Hepatocyte (in vitro differentiated cells): ENCODE data around the gene MYL3. TPM values are rescaled to one million over a fixed set of nuclear protein-coding genes. Genes with fewer than 3 reads are reported as not detected.

Source experiments
- DNase-seq: peaks from one replicate; pipeline ENCODE4 v3.0.0-alpha.2; 2016; ENCODE audit warnings: low spot score
- H2AFZ ChIP-seq: fragments of 200-600 bp; sonication (generic); 2 replicates; pipeline ENCODE4 v1.6.0; 2016; ENCODE audit warnings: antibody characterized with exemption, mild to moderate bottlenecking
- H3K27ac ChIP-seq: fragments of 200-600 bp; sonication (generic); 2 replicates; pipeline ENCODE4 v1.5.1; 2016; ENCODE audit warnings: mild to moderate bottlenecking
- H3K27me3 ChIP-seq: fragments of 200-600 bp; sonication (generic); 2 replicates; pipeline ENCODE4 v1.6.1; 2016
- H3K36me3 ChIP-seq: fragments of 200-600 bp; sonication (generic); replicated peaks from 2 replicates; pipeline ENCODE4 v1.5.1; 2016; ENCODE audit warnings: low read depth; ENCODE audit not compliant: insufficient read depth
- H3K4me1 ChIP-seq: fragments of 200-600 bp; sonication (generic); 2 replicates; pipeline ENCODE4 v1.5.1; 2016; ENCODE audit warnings: mild to moderate bottlenecking, moderate library complexity; ENCODE audit not compliant: insufficient read depth
- H3K4me2 ChIP-seq: fragments of 200-600 bp; sonication (generic); 2 replicates; pipeline ENCODE4 v1.6.0; 2016
- H3K4me3 ChIP-seq: fragments of 200-600 bp; sonication (generic); 2 replicates; pipeline ENCODE4 v1.5.1; 2016; ENCODE audit warnings: mild to moderate bottlenecking
- H3K79me2 ChIP-seq: fragments of 200-600 bp; sonication (generic); 2 replicates; pipeline ENCODE4 v1.6.0; 2017; ENCODE audit warnings: mild to moderate bottlenecking
- H3K9me2 ChIP-seq: fragments of 200-600 bp; sonication (generic); replicated peaks from 2 replicates; pipeline ENCODE4 v1.6.0; 2017; ENCODE audit warnings: mild to moderate bottlenecking; ENCODE audit not compliant: insufficient read depth
- H3K9me3 ChIP-seq: fragments of 200-600 bp; sonication (generic); 2 replicates; pipeline ENCODE4 v1.5.1; 2016; ENCODE audit warnings: low read depth, mild to moderate bottlenecking
- H4K20me1 ChIP-seq: fragments of 200-600 bp; sonication (generic); 2 replicates; pipeline ENCODE4 v1.6.0; 2016; ENCODE audit warnings: mild to moderate bottlenecking; ENCODE audit not compliant: insufficient read depth, poor library complexity, severe bottlenecking
- EZH2 ChIP-seq: fragments of 200-600 bp; sonication (generic); IDR thresholded peaks from 2 replicates; pipeline ENCODE4 v1.6.1; 2016; ENCODE audit warnings: antibody characterized with exemption, mild to moderate bottlenecking, borderline replicate concordance
- EZH2phosphoT487 ChIP-seq: fragments of 200-600 bp; sonication (generic); IDR thresholded peaks from one replicate; pipeline ENCODE4 v1.6.1; 2018; ENCODE audit warnings: antibody characterized with exemption, mild to moderate bottlenecking, low read depth, moderate library complexity; ENCODE audit not compliant: unreplicated experiment, severe bottlenecking
- WGBS: methylation state at CpG from one replicate; pipeline ENCODE4 v1.1.6; 2016; ENCODE audit warnings: low lambda C conversion rate; ENCODE audit errors: missing lambda C conversion rate; 5-methylcytosine and 5-hydroxymethylcytosine counted together
- polyA plus RNA-seq: library from polyadenylated mRNA; unstranded; fragments of >200 nt; fragmentation: Nextera tagmentation; extraction: Ambion mirVana; gene quantifications from 2 replicates; pipeline ENCODE4 v1.2.1, GENCODE V29; 2016
- total RNA-seq: library from RNA; depleted of rRNA; stranded (reverse); fragments of >200 nt; gene quantifications from 2 replicates; pipeline ENCODE4 v1.2.3, GENCODE V29; 2014
- TF ChIP-seq, protein P1 (sequence below): fragments of 200-600 bp; sonication (generic); IDR thresholded peaks from 2 replicates; pipeline ENCODE4 v1.5.1; 2016; ENCODE audit warnings: antibody characterized with exemption, mild to moderate bottlenecking; ENCODE audit not compliant: poor library complexity

Gene MYL3
- total and polyA plus RNA-seq, 2 experiments from 2014 or later, result 9.5 to 9.7 TPM

DNA sequence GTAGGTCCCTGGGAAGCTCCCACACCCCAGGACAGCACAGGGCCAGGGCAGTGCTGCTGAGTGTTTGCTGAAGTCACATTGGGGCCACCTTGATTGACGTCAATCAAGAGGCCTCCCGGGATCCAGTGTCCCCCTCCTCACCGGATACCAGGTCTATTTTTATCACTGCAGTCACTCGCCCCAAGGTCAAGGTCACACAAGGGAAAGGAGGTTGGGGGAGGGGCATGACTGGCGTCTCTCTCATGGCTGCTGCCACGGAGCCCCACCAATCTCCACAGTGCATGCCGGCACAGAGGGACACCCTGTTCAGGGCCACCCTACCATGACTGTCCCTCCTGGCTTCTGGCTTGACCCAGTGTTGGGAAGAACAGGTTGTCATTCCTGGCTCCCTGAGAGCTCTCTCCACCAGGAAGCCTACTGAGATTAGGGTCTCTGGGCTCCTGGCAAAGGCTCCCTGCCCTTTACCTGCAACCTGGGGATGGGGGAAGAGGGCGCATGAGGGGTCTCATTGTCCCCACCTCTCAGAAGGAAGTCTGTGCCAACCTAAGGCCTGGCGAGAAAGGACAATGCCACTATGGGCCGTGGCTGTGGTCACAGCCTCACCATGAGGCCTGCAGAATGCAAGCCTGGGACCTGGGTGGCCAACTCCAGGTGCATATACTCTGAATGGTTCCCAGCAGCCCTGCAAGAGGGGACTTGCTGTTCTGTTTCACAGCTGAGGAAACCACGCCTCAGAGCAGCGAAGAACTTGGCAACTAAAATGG lies 1.5 kb downstream of the MYL3 start:
- H3K79me2 ChIP-seq, result no peaks in the 10 kb centered on the region
- H3K9me3 ChIP-seq, result no peaks in the 10 kb centered on the region
- H3K4me1 ChIP-seq, result peaks cover 22% of the 10 kb centered on the region
- no peak for DNase-seq
- H3K4me3 ChIP-seq, result no peak overlapping the region
- WGBS, result 74% methylated on average over 12 of the region's 12 CpGs
- TF ChIP-seq EZH2 (no peak), EZH2phosphoT487 (no peak)
- TF ChIP-seq, protein P1, sequence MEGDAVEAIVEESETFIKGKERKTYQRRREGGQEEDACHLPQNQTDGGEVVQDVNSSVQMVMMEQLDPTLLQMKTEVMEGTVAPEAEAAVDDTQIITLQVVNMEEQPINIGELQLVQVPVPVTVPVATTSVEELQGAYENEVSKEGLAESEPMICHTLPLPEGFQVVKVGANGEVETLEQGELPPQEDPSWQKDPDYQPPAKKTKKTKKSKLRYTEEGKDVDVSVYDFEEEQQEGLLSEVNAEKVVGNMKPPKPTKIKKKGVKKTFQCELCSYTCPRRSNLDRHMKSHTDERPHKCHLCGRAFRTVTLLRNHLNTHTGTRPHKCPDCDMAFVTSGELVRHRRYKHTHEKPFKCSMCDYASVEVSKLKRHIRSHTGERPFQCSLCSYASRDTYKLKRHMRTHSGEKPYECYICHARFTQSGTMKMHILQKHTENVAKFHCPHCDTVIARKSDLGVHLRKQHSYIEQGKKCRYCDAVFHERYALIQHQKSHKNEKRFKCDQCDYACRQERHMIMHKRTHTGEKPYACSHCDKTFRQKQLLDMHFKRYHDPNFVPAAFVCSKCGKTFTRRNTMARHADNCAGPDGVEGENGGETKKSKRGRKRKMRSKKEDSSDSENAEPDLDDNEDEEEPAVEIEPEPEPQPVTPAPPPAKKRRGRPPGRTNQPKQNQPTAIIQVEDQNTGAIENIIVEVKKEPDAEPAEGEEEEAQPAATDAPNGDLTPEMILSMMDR, result no peak
- H3K4me2 ChIP-seq, result no peak overlapping the region
- H4K20me1 ChIP-seq, result no peaks in the 10 kb centered on the region
- no peaks in the 10 kb centered on the region for H3K36me3 ChIP-seq
- no peak overlapping the region for H3K27ac ChIP-seq
- H3K27me3 ChIP-seq, result no peaks in the 10 kb centered on the region
- no peak overlapping the region for H2AFZ ChIP-seq
- no peaks in the 10 kb centered on the region for H3K9me2 ChIP-seq

DNA sequence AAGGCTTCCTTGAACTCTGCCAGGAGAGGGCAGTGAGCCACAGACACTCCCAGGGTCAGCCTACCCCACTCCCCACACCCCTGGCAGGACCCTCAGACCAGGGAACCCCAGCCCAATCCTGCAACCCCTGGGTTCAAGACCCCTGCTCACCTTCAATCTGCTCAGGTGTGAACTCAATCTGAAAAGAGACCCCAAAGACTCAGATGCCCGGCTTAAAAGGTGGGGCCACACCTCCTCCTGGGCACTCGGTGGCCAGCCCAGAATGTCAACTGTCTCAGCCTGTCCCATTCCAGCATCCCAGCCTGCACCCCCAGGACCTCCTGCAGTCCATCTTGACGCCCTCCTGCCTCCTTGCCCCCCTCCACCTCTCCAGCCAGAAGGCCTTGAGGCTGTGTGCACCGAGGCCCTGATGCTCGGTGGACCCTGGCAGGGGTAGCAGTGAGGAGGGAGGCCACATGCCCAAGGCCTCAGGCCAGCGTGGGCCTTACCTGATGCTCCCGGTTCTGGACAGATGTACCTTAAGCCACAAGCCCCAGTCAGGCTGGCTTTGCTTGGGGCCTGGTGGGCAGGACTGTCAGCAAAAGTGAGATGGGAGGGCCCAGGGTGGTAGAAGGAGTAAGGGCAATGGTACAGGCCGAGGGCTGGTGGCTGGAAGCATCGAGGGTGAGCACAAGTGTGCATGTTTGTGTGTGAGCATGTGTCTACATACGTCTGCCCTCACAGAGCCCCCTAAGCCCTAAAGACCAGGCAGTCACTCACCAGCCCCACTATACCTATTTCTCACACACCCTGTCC lies 2.2 kb downstream of the MYL3 start:
- H4K20me1 ChIP-seq, result no peaks in the 10 kb centered on the region
- H3K4me2 ChIP-seq, result no peak overlapping the region
- H3K36me3 ChIP-seq, result no peaks in the 10 kb centered on the region
- WGBS, result 92% methylated on average over 10 of the region's 10 CpGs
- no peak overlapping the region for H2AFZ ChIP-seq
- H3K9me2 ChIP-seq, result no peaks in the 10 kb centered on the region
- TF ChIP-seq EZH2 (no peak), EZH2phosphoT487 (no peak)
- TF ChIP-seq, protein P1, result no peak
- no peak overlapping the region for H3K4me3 ChIP-seq
- H3K4me1 ChIP-seq, result peaks cover 22% of the 10 kb centered on the region
- H3K79me2 ChIP-seq, result no peaks in the 10 kb centered on the region
- H3K9me3 ChIP-seq, result no peaks in the 10 kb centered on the region
- no peak for DNase-seq
- H3K27me3 ChIP-seq, result no peaks in the 10 kb centered on the region
- H3K27ac ChIP-seq, result no peak overlapping the region

- TF ChIP-seq, protein P1, result peak; percentile 37
- TF ChIP-seq EZH2, result no peak
These were observed 3.0 kb downstream of the MYL3 start for GRCh38 chr3:46860017-46860809.

More at GRCh38 chr3:46860017-46860809, 3.0 kb downstream of the MYL3 start:
- H3K4me3 ChIP-seq, result no peak overlapping the region
- H2AFZ ChIP-seq, result no peak overlapping the region
- no peaks in the 10 kb centered on the region for H3K27me3 ChIP-seq
- H3K9me3 ChIP-seq, result no peaks in the 10 kb centered on the region
- H3K4me1 ChIP-seq, result peaks cover 16% of the 10 kb centered on the region
- DNase-seq, result peak; percentile 48
- no peak overlapping the region for H3K27ac ChIP-seq
- no peaks in the 10 kb centered on the region for H3K36me3 ChIP-seq
- H4K20me1 ChIP-seq, result no peaks in the 10 kb centered on the region
- no peaks in the 10 kb centered on the region for H3K9me2 ChIP-seq
- no peaks in the 10 kb centered on the region for H3K79me2 ChIP-seq
- 88% methylated on average over 19 of the region's 19 CpGs for whole genome bisulfite sequencing
- no peak overlapping the region for H3K4me2 ChIP-seq
